K562 (cell line): ENCODE results near the gene FGF12. TPM values are rescaled to one million over a fixed set of nuclear protein-coding genes. Genes with fewer than 3 reads are reported as not detected.

ENCODE experiments used
- ATAC-seq: fragments of 200-7000 bp; cut with Tn5 transposase; 3 replicates; pipeline ENCODE4 v1.9.1; 2020; ENCODE audit warnings: moderate library complexity
- BruUV-seq: library from RNA; stranded (reverse); fragments of 400-500 nt; replicated peaks from 2 replicates; lab custom pipeline; 2021; lab: Mats Ljungman, UMichigan
- CTCF ChIA-PET: fragments of 300-600 bp; formaldehyde crosslinking; extraction: SDS; loops from one replicate; lab custom pipeline; 2021; ENCODE audit warnings: low intra/inter-chr PET ratio; lab: Yijun Ruan, JAX
- POLR2A ChIA-PET: fragments of 300-600, 350-650 bp; sonication (Branson Sonifier 250); formaldehyde crosslinking; extraction: SDS; loops from one replicate; lab custom pipeline; 2021; ENCODE audit warnings: antibody characterized with exemption, inconsistent platforms; lab: Yijun Ruan, JAX
- DNase-seq, 4 experiments: peaks; one replicate each; pipeline versions ENCODE4 v3.0.0 to v3.0.0-alpha.2; 2011 to 2018; ENCODE audit warnings: low spot score in 3 of 4, mixed read lengths in 3 of 4; ENCODE audit errors: extremely low read depth in 1 of 4
- FAIRE-seq: peaks from 2 replicates; lab custom pipeline; 2011; peaks lifted over from hg19 to GRCh38; lab: Jason Lieb, UNC
- H2AFZ ChIP-seq: 2 replicates; pipeline ENCODE4 v1.6.0; 2011; ENCODE audit warnings: low read depth, low read length, control low read depth, inconsistent platforms
- H3K27ac ChIP-seq: fragments of 200-600 bp; 3 replicates; pipeline ENCODE4 v1.8.0; 2011; ENCODE audit warnings: low read depth, mild to moderate bottlenecking, control low read depth, inconsistent platforms, low read length, moderate library complexity, mixed read lengths; ENCODE audit errors: extremely low read depth
- H3K27me3 ChIP-seq, 2 experiments: fragments of 300-600 bp in 1 of 2; 2 replicates in 1 of 2; 3 replicates in 1 of 2; pipeline versions ENCODE4 v1.6.0 to v1.8.0; 2011; ENCODE audit warnings: inconsistent platforms in 2 of 2, low read length in 2 of 2, mild to moderate bottlenecking in 1 of 2, mixed read lengths in 1 of 2, moderate library complexity in 1 of 2; ENCODE audit not compliant: control insufficient read depth in 2 of 2, insufficient read depth in 2 of 2
- H3K36me3 ChIP-seq: fragments of 300-600 bp; 3 replicates; pipeline ENCODE4 v1.8.0; 2011; ENCODE audit warnings: mild to moderate bottlenecking, low read length, inconsistent platforms; ENCODE audit not compliant: control insufficient read depth, insufficient read depth
- H3K4me1 ChIP-seq, 2 experiments: fragments of 200-600 bp in 1 of 2; replicated peaks in 1 of 2; 2 replicates in 1 of 2; 3 replicates in 1 of 2; pipeline versions ENCODE4 v1.5.1 to v1.8.0; 2011; ENCODE audit warnings: inconsistent platforms in 2 of 2, low read length in 2 of 2, mild to moderate bottlenecking in 1 of 2, mixed read lengths in 1 of 2, moderate library complexity in 1 of 2; ENCODE audit not compliant: control insufficient read depth in 2 of 2, insufficient read depth in 2 of 2
- H3K4me2 ChIP-seq: 2 replicates; pipeline ENCODE4 v1.6.1; 2011; ENCODE audit warnings: low read length, control low read depth, inconsistent platforms, mixed read lengths; ENCODE audit not compliant: insufficient read depth
- H3K4me3 ChIP-seq: fragments of 200-600 bp; sonication (generic), shearing (Covaris generic); 2 replicates; pipeline ENCODE4 v1.5.1; 2016; ENCODE audit warnings: control low read depth, inconsistent platforms
- H3K79me2 ChIP-seq: fragments of 200-600 bp; 3 replicates; pipeline ENCODE4 v1.8.0; 2011; ENCODE audit warnings: low read length, inconsistent platforms; ENCODE audit not compliant: control insufficient read depth, insufficient read depth
- H3K9ac ChIP-seq, 2 experiments: 2 replicates each; pipeline versions ENCODE4 v1.6.0 to v1.6.1; 2011; ENCODE audit warnings: low read depth in 2 of 2, low read length in 2 of 2, control low read depth in 1 of 2, inconsistent platforms in 1 of 2, mild to moderate bottlenecking in 1 of 2, mixed read lengths in 1 of 2; ENCODE audit not compliant: insufficient read depth in 1 of 2
- H3K9me1 ChIP-seq: one replicate; pipeline ENCODE4 v1.6.0; 2011; ENCODE audit warnings: inconsistent platforms, mild to moderate bottlenecking, low read length, moderate library complexity; ENCODE audit not compliant: control insufficient read depth, insufficient read depth
- H3K9me3 ChIP-seq: replicated peaks from 2 replicates; pipeline ENCODE4 v1.5.1; 2011; ENCODE audit warnings: low read depth, low read length, inconsistent platforms; ENCODE audit not compliant: control insufficient read depth, insufficient read depth
- H4K20me1 ChIP-seq: replicated peaks from 2 replicates; pipeline ENCODE4 v1.6.1; 2011; ENCODE audit warnings: low read length, inconsistent platforms, mixed read lengths; ENCODE audit not compliant: control insufficient read depth, insufficient read depth
- BRD9 ChIP-seq: fragments of 450-650 bp; IDR thresholded peaks from 2 replicates; pipeline ENCODE4 v1.6.1; 2018; ENCODE audit warnings: low read depth; ENCODE audit not compliant: partially characterized antibody
- HDGF ChIP-seq: fragments of 450-650 bp; IDR thresholded peaks from 2 replicates; pipeline ENCODE4 v1.6.1; 2016
- JUND ChIP-seq, 2 experiments: IDR thresholded peaks; 2 replicates in 1 of 2; 3 replicates in 1 of 2; pipeline ENCODE4 v1.6.1; 2011; ENCODE audit warnings: borderline replicate concordance in 2 of 2, low read depth in 2 of 2, low read length in 2 of 2, improper control_type of control experiment in 1 of 2, missing biosample characterization in 1 of 2, missing genetic modification characterization in 1 of 2, missing genetic modification reagents in 1 of 2
- RBM17 ChIP-seq: fragments of 200-400 bp; formaldehyde crosslinking; IDR thresholded peaks from 2 replicates; pipeline ENCODE4 v1.6.1; 2017; ENCODE audit warnings: low read depth, mild to moderate bottlenecking, low read length, borderline replicate concordance
- SIN3A ChIP-seq, 2 experiments: fragments of 150-350 bp in 1 of 2; IDR thresholded peaks; 2 replicates each; pipeline ENCODE4 v1.6.1; 2011 to 2016; ENCODE audit warnings: borderline replicate concordance in 2 of 2, low read depth in 2 of 2, low read length in 2 of 2, mild to moderate bottlenecking in 2 of 2, moderate library complexity in 2 of 2; ENCODE audit not compliant: control insufficient read depth in 1 of 2
- in situ Hi-C: fragments of 300-500 bp; cut with MboI; formaldehyde crosslinking; loops from 4 replicates; pipeline ENCODE4 v1.15.0; 2018; ENCODE audit warnings: inconsistent platforms, mixed read lengths
- intact Hi-C: fragments of 100-400 bp; cut with micrococcal nuclease; formaldehyde crosslinking; loops from 2 replicates; pipeline ENCODE4 v1.14.2; 2022
- polyA plus RNA-seq, 8 experiments: library from polyadenylated mRNA; depleted of rRNA in 4 of 8; stranded (reverse) in 5 of 8; unstranded in 3 of 8; fragments of >200 nt; fragmentation: Nextera tagmentation in 2 of 8; fragmentation: Illumina TruSeq in 1 of 8; extraction: Ambion mirVana in 2 of 8; extraction: Trizol in 1 of 8; gene quantifications; 2 replicates each; pipeline versions ENCODE4 v1.2.1 to v1.2.3, GENCODE V29; 2011 to 2014; ENCODE audit warnings: inconsistent platforms in 1 of 8, missing spikeins in 1 of 8
- total RNA-seq, 7 experiments: library from RNA; depleted of rRNA in 6 of 7; stranded (reverse); fragments of >200 nt in 6 of 7; fragmentation: Illumina TruSeq in 2 of 7; extraction: Trizol in 2 of 7; gene quantifications; 2 replicates each; pipeline versions ENCODE4 v1.2.1 to v1.2.3, GENCODE V29; 2011 to 2021; ENCODE audit warnings: low replicate concordance in 1 of 7
- TF ChIP-seq, protein P1 (sequence below), 2 experiments: fragments of 200-800 bp in 1 of 2; sonication (Bioruptor generic) in 1 of 2; sonication (generic) in 1 of 2; formaldehyde crosslinking in 1 of 2; IDR thresholded peaks in 1 of 2; conservative IDR thresholded peaks in 1 of 2; 2 replicates each; pipeline versions ENCODE4 v1.5.0 to v1.6.1; 2016 to 2020; ENCODE audit warnings: missing compliant biosample characterization in 1 of 2, missing genetic modification characterization in 1 of 2, missing genetic modification reagents in 1 of 2
- TF ChIP-seq, protein P2 (sequence below): fragments of 250-450 bp; sonication (Bioruptor Pico); IDR thresholded peaks from 2 replicates; pipeline ENCODE4 v1.4.0; 2020; ENCODE audit warnings: mild to moderate bottlenecking
- TF ChIP-seq, protein P3 (sequence below): fragments of 250-450 bp; sonication (Bioruptor Pico); IDR thresholded peaks from 2 replicates; pipeline ENCODE4 v1.4.0; 2020
- TF ChIP-seq, protein P4 (sequence below): IDR thresholded peaks from 2 replicates; pipeline ENCODE4 v1.6.1; 2011; ENCODE audit warnings: borderline replicate concordance, low read depth, mild to moderate bottlenecking, moderate library complexity, low read length; ENCODE audit not compliant: insufficient read depth, poor library complexity, severe bottlenecking

FGF12 gene
- total and polyA plus RNA-seq, 9 of the 15 experiments (the other 6 are each of a cell fraction or from before 2014, with no cell fraction given), result not detected

DNA sequence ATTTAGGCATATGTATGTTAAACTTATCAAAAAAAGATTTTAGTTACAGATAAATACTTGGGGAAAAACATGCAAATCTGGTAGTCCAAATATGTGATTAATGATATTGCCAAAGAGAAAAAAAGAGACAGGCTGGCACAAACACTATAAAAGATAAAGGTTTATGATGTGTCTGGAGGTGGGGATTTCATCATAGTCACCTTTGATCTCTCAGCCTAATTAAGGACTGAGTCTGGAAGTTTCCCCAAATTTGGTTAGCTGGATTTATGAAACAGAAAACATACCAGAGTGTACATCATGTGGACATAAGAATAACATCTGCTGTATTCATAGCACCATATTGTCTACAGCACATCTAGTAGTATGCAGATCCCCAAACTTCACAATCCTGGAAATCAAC lies 157.0 kb downstream of the FGF12 start:
- no peak overlapping the region for H3K4me2 ChIP-seq
- in situ Hi-C loops, result loop anchor here (25.0 kb wide), 1 partner anchor 992 kb away; the partner anchor contains the start of gene ATP13A4
- FAIRE-seq (no peak), ATAC-seq (no peak), DNase-seq (no peak)
- no peaks in the 10 kb centered on the region for H3K9me3 ChIP-seq
- no peak overlapping the region for H3K9ac ChIP-seq
- H3K4me1 ChIP-seq, result no peaks in the 10 kb centered on the region
- no peaks in the 10 kb centered on the region for H3K36me3 ChIP-seq
- H4K20me1 ChIP-seq, result no peaks in the 10 kb centered on the region
- intact Hi-C loops, result no loop called here
- no peaks in the 10 kb centered on the region for H3K79me2 ChIP-seq
- BruUV-seq, result no TSS peak
- no peak overlapping the region for H3K27ac ChIP-seq
- no peaks in the 10 kb centered on the region for H3K9me1 ChIP-seq
- no peak overlapping the region for H2AFZ ChIP-seq
- H3K27me3 ChIP-seq, result no peaks in the 10 kb centered on the region
- no peak overlapping the region for H3K4me3 ChIP-seq
- ChIA-PET POLR2A (no interaction called here), CTCF (no interaction called here)
- TF ChIP-seq, protein P1, sequence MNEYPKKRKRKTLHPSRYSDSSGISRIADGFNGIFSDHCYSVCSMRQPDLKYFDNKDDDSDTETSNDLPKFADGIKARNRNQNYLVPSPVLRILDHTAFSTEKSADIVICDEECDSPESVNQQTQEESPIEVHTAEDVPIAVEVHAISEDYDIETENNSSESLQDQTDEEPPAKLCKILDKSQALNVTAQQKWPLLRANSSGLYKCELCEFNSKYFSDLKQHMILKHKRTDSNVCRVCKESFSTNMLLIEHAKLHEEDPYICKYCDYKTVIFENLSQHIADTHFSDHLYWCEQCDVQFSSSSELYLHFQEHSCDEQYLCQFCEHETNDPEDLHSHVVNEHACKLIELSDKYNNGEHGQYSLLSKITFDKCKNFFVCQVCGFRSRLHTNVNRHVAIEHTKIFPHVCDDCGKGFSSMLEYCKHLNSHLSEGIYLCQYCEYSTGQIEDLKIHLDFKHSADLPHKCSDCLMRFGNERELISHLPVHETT (CRISPR knock-in tag; conservative IDR thresholded peaks at IDR 0.05 in 1 of 2, IDR thresholded peaks at IDR 0.05 in 1 of 2), result no peak
- TF ChIP-seq, protein P2, sequence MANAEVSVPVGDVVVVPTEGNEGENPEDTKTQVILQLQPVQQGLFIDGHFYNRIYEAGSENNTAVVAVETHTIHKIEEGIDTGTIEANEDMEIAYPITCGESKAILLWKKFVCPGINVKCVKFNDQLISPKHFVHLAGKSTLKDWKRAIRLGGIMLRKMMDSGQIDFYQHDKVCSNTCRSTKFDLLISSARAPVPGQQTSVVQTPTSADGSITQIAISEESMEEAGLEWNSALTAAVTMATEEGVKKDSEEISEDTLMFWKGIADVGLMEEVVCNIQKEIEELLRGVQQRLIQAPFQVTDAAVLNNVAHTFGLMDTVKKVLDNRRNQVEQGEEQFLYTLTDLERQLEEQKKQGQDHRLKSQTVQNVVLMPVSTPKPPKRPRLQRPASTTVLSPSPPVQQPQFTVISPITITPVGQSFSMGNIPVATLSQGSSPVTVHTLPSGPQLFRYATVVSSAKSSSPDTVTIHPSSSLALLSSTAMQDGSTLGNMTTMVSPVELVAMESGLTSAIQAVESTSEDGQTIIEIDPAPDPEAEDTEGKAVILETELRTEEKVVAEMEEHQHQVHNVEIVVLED (CRISPR knock-in tag), result no peak
- TF ChIP-seq BRD9 (no peak), RBM17 (no peak), JUND (IDR thresholded peaks at IDR 0.05; ENCODE audit: borderline replicate concordance, low read depth, low read length) (no peak), JUND (tag; IDR thresholded peaks at IDR 0.05; ENCODE audit: borderline replicate concordance, low read depth, low read length) (no peak), HDGF (no peak), SIN3A (IDR thresholded peaks at IDR 0.05; ENCODE audit: borderline replicate concordance in 2 of 2, control insufficient read depth in 1 of 2, low read depth in 2 of 2, low read length in 2 of 2) (no peak)
- TF ChIP-seq, protein P3, sequence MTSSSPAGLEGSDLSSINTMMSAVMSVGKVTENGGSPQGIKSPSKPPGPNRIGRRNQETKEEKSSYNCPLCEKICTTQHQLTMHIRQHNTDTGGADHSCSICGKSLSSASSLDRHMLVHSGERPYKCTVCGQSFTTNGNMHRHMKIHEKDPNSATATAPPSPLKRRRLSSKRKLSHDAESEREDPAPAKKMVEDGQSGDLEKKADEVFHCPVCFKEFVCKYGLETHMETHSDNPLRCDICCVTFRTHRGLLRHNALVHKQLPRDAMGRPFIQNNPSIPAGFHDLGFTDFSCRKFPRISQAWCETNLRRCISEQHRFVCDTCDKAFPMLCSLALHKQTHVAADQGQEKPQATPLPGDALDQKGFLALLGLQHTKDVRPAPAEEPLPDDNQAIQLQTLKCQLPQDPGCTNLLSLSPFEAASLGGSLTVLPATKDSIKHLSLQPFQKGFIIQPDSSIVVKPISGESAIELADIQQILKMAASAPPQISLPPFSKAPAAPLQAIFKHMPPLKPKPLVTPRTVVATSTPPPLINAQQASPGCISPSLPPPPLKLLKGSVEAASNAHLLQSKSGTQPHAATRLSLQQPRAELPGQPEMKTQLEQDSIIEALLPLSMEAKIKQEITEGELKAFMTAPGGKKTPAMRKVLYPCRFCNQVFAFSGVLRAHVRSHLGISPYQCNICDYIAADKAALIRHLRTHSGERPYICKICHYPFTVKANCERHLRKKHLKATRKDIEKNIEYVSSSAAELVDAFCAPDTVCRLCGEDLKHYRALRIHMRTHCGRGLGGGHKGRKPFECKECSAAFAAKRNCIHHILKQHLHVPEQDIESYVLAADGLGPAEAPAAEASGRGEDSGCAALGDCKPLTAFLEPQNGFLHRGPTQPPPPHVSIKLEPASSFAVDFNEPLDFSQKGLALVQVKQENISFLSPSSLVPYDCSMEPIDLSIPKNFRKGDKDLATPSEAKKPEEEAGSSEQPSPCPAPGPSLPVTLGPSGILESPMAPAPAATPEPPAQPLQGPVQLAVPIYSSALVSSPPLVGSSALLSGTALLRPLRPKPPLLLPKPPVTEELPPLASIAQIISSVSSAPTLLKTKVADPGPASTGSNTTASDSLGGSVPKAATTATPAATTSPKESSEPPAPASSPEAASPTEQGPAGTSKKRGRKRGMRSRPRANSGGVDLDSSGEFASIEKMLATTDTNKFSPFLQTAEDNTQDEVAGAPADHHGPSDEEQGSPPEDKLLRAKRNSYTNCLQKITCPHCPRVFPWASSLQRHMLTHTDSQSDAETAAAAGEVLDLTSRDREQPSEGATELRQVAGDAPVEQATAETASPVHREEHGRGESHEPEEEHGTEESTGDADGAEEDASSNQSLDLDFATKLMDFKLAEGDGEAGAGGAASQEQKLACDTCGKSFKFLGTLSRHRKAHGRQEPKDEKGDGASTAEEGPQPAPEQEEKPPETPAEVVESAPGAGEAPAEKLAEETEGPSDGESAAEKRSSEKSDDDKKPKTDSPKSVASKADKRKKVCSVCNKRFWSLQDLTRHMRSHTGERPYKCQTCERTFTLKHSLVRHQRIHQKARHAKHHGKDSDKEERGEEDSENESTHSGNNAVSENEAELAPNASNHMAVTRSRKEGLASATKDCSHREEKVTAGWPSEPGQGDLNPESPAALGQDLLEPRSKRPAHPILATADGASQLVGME, result no peak
- TF ChIP-seq, protein P4, sequence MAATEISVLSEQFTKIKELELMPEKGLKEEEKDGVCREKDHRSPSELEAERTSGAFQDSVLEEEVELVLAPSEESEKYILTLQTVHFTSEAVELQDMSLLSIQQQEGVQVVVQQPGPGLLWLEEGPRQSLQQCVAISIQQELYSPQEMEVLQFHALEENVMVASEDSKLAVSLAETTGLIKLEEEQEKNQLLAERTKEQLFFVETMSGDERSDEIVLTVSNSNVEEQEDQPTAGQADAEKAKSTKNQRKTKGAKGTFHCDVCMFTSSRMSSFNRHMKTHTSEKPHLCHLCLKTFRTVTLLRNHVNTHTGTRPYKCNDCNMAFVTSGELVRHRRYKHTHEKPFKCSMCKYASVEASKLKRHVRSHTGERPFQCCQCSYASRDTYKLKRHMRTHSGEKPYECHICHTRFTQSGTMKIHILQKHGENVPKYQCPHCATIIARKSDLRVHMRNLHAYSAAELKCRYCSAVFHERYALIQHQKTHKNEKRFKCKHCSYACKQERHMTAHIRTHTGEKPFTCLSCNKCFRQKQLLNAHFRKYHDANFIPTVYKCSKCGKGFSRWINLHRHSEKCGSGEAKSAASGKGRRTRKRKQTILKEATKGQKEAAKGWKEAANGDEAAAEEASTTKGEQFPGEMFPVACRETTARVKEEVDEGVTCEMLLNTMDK, result no peak
